Mucosa of stomach (tissue), 1 donor: ENCODE data around the gene GINS2.

Experiments used
- H3K27me3 ChIP-seq: one replicate; pipeline ENCODE4 v1.7.0; 2013; ENCODE audit warnings: mild to moderate bottlenecking, low read length; ENCODE audit not compliant: control insufficient read depth, insufficient read depth
- H3K36me3 ChIP-seq: one replicate; pipeline ENCODE4 v1.7.0; 2013; ENCODE audit warnings: low read length; ENCODE audit not compliant: control insufficient read depth, insufficient read depth
- H3K4me1 ChIP-seq: one replicate; pipeline ENCODE4 v1.7.0; 2013; ENCODE audit warnings: mild to moderate bottlenecking, low read length; ENCODE audit not compliant: control insufficient read depth, insufficient read depth
- H3K4me3 ChIP-seq: one replicate; pipeline ENCODE4 v1.7.0; 2013; ENCODE audit warnings: low read length
- H3K9ac ChIP-seq: one replicate; pipeline ENCODE4 v1.7.0; 2013; ENCODE audit warnings: mild to moderate bottlenecking, low read length, moderate library complexity
- H3K9me3 ChIP-seq: one replicate; pipeline ENCODE4 v1.7.0; 2013; ENCODE audit warnings: mild to moderate bottlenecking, low read length, moderate library complexity; ENCODE audit not compliant: control insufficient read depth
- donor health status: Pancreatic carcinoma.

The GINS2 gene

GRCh38 chr16:85711982-85712587, 23.3 kb upstream of the GINS2 start:
- H3K4me3 ChIP-seq: no peak overlapping the region
- H3K4me1 ChIP-seq: no peaks in the 10 kb centered on the region
- no peaks in the 10 kb centered on the region for H3K36me3 ChIP-seq
- H3K9me3 ChIP-seq: no peaks in the 10 kb centered on the region
- peaks cover 24% of the 10 kb centered on the region for H3K27me3 ChIP-seq
- no peak overlapping the region for H3K9ac ChIP-seq

- Histone ChIP-seq H3K4me3 (no peak overlapping the region), H3K9me3 (no peaks in the 10 kb centered on the region), H3K9ac (no peak overlapping the region), H3K36me3 (no peaks in the 10 kb centered on the region), H3K27me3 (peaks cover 11% of the 10 kb centered on the region), H3K4me1 (no peaks in the 10 kb centered on the region)
Measured at GRCh38 chr16:85710732-85711131, 22.0 kb upstream of the GINS2 start.

GRCh38 chr16:85709766-85710585, 21.2 kb upstream of the GINS2 start:
- Histone ChIP-seq H3K4me3 (no peak overlapping the region), H3K9ac (no peak overlapping the region), H3K27me3 (peaks cover 4% of the 10 kb centered on the region), H3K9me3 (no peaks in the 10 kb centered on the region), H3K4me1 (no peaks in the 10 kb centered on the region), H3K36me3 (no peaks in the 10 kb centered on the region)

GRCh38 chr16:85708338-85708737, 19.6 kb upstream of the GINS2 start:
- no peaks in the 10 kb centered on the region for H3K9me3 ChIP-seq
- H3K9ac ChIP-seq: no peak overlapping the region
- no peak overlapping the region for H3K4me3 ChIP-seq
- H3K36me3 ChIP-seq: no peaks in the 10 kb centered on the region
- H3K27me3 ChIP-seq: peaks cover 4% of the 10 kb centered on the region
- H3K4me1 ChIP-seq: no peaks in the 10 kb centered on the region

GRCh38 chr16:85707528-85708095, 18.9 kb upstream of the GINS2 start:
- Histone ChIP-seq H3K9me3 (no peaks in the 10 kb centered on the region), H3K9ac (no peak overlapping the region), H3K4me1 (no peaks in the 10 kb centered on the region), H3K27me3 (peaks cover 4% of the 10 kb centered on the region), H3K36me3 (no peaks in the 10 kb centered on the region), H3K4me3 (no peak overlapping the region)

GRCh38 chr16:85706449-85707034, 17.8 kb upstream of the GINS2 start:
- H3K4me3 ChIP-seq: no peak overlapping the region
- no peak overlapping the region for H3K9ac ChIP-seq
- peaks cover 4% of the 10 kb centered on the region for H3K27me3 ChIP-seq
- H3K36me3 ChIP-seq: no peaks in the 10 kb centered on the region
- no peaks in the 10 kb centered on the region for H3K4me1 ChIP-seq
- H3K9me3 ChIP-seq: no peaks in the 10 kb centered on the region

- no peaks in the 10 kb centered on the region for H3K4me1 ChIP-seq
- no peaks in the 10 kb centered on the region for H3K36me3 ChIP-seq
- H3K9ac ChIP-seq: no peak overlapping the region
- no peaks in the 10 kb centered on the region for H3K9me3 ChIP-seq
- H3K4me3 ChIP-seq: no peak overlapping the region
- H3K27me3 ChIP-seq: peaks cover 4% of the 10 kb centered on the region
Measured at GRCh38 chr16:85704900-85705846, 16.4 kb upstream of the GINS2 start.

- Histone ChIP-seq H3K36me3 (no peaks in the 10 kb centered on the region), H3K4me1 (peaks cover 5% of the 10 kb centered on the region), H3K9me3 (no peaks in the 10 kb centered on the region), H3K27me3 (no peaks in the 10 kb centered on the region), H3K4me3 (no peak overlapping the region), H3K9ac (no peak overlapping the region)
Measured at GRCh38 chr16:85704011-85704410, 15.3 kb upstream of the GINS2 start.

GRCh38 chr16:85699628-85700027, 10.9 kb upstream of the GINS2 start:
- Histone ChIP-seq H3K36me3 (no peaks in the 10 kb centered on the region), H3K9ac (no peak overlapping the region), H3K4me3 (no peak overlapping the region), H3K27me3 (peaks cover 26% of the 10 kb centered on the region), H3K4me1 (peaks cover 9% of the 10 kb centered on the region), H3K9me3 (no peaks in the 10 kb centered on the region)

GRCh38 chr16:85698935-85699558, 10.3 kb upstream of the GINS2 start:
- Histone ChIP-seq H3K9me3 (no peaks in the 10 kb centered on the region), H3K9ac (no peak overlapping the region)

GRCh38 chr16:85698459-85698891, 9.7 kb upstream of the GINS2 start:
- Histone ChIP-seq H3K9me3 (no peaks in the 10 kb centered on the region), H3K27me3 (peaks cover 26% of the 10 kb centered on the region), H3K9ac (no peak overlapping the region), H3K4me1 (peaks cover 9% of the 10 kb centered on the region), H3K4me3 (no peak overlapping the region), H3K36me3 (no peaks in the 10 kb centered on the region)

More at GRCh38 chr16:85698935-85699558, 10.3 kb upstream of the GINS2 start:
- H3K27me3 ChIP-seq: peaks cover 26% of the 10 kb centered on the region
- H3K4me3 ChIP-seq: no peak overlapping the region
- H3K4me1 ChIP-seq: peaks cover 9% of the 10 kb centered on the region
- H3K36me3 ChIP-seq: no peaks in the 10 kb centered on the region
